Measurements from ENCODE around the gene SMARCA2.

Gene SMARCA2

DNA sequence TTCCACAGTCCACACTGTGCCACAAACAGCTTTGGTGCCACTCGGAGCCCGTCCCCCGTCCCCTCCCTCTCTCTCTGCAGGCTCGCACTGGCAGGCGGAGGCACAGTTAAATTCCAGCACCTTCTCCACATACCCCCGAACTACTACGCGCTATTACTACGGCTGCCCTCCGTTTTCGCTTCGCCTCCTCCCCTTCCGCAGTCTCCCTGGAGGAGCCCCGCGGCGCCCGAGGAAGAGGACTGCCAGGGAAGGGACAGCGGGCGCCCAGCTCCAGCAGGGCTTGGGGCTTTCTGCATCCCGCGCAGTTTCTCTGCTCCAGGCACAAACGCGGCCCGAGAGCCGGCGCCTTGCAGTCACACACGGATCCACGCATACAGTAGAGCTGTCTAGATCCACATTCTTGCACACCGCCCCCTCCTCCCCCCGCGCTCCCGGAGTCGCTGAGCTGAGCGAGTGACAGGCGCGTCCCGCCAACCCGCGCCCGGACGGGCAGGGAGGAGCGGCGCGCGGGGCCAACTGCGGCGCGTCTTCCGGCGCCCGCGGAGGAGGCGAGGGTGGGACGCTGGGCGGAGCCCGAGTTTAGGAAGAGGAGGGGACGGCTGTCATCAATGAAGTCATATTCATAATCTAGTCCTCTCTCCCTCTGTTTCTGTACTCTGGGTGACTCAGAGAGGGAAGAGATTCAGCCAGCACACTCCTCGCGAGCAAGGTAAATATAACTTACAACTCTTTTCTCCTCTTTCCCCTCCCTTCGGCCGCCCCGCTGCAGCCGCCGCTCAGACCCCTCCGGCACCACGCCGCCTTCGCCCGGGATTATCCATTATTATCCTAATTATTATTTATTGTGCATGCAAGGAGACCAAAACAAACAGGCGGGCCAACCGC lies at the start of gene SMARCA2:
TSS of gene SMARCA2 (plus strand) at position 652 of the 885 bp plus-strand sequence. CDS start 13,676 bp downstream, outside the sequence.
- TF ChIP-seq, protein P1, sequence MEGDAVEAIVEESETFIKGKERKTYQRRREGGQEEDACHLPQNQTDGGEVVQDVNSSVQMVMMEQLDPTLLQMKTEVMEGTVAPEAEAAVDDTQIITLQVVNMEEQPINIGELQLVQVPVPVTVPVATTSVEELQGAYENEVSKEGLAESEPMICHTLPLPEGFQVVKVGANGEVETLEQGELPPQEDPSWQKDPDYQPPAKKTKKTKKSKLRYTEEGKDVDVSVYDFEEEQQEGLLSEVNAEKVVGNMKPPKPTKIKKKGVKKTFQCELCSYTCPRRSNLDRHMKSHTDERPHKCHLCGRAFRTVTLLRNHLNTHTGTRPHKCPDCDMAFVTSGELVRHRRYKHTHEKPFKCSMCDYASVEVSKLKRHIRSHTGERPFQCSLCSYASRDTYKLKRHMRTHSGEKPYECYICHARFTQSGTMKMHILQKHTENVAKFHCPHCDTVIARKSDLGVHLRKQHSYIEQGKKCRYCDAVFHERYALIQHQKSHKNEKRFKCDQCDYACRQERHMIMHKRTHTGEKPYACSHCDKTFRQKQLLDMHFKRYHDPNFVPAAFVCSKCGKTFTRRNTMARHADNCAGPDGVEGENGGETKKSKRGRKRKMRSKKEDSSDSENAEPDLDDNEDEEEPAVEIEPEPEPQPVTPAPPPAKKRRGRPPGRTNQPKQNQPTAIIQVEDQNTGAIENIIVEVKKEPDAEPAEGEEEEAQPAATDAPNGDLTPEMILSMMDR (IDR thresholded peaks at IDR 0.05; ENCODE audit: low read depth, low read length): no peak
- peak; percentile 91 for DNase-seq (ENCODE audit: extremely low read depth, low read depth)

DNA sequence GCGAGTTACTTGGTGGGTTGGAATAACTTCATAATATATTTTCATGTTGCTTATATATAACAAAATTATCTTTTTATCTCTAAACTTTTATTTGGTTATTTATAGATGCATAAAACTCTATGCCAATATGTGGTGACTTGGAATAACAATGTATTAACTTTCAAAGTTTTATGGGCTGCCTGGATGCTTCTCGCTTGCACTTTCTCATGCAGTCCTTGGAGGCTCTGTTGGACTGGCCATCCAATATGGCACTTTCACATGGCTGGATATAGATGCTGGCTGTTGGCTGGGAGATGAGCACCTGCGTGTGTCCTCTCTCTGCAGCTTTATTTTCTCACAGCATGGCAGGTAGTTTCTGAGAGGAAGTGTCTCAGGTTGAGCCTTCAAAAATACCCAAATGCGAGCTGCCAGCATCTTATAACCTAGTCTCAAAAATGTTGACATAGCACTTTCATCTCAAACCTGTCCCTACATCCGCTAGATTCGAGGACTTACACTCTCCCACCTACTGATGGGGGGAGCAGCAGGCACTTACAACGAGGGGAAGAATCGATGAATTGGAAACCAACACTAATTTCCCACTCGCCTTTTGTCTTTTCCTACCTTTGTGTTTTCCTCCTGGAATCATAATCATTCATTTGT lies 48.3 kb upstream of the SMARCA2 start:
- TF ChIP-seq, protein P1 (IDR thresholded peaks at IDR 0.05; ENCODE audit: low read depth, low read length): no peak
- no peak for DNase-seq (ENCODE audit: extremely low read depth, low read depth)

DNA sequence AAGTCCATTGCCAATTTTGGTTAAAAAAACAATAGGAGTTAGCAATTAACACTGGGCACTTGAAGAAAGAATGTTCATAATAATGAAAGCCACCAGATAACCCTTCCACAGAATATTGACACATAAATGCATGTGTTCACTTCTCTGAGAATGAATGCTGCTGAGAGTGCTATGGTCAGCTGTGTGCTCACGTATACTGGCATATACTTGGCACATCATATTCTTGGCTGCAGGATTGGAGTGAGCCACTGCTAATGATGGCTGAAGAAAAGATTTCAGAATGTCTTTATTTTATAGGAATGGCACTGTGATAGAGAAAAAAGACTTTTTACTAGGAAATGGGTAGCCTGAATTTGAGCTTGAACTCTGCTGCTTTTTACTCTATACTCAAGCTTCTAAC lies 46.0 kb upstream of the SMARCA2 start:
- DNase-seq (ENCODE audit: extremely low read depth, low read depth): no peak

DNA sequence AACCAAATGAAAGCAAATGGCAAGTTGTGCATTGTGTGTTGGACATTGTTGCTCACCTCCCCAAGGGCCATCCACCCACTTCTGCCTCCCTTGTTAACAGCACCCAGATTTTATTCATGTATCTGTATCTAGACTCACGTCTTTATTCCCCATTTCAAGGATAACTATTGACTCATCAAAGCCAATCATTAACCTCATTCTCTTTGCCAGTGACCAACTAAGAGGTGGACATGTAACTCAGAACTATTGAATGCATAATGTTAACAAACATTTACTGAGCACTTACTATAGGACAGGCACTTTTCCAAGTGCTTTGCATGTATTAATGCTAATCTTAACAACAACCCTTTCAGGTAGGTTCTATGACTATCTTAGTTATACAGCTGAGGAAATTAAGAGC lies 45.2 kb upstream of the SMARCA2 start:
- no peak for DNase-seq (ENCODE audit: extremely low read depth, low read depth)
- TF ChIP-seq, protein P1 (IDR thresholded peaks at IDR 0.05; ENCODE audit: low read depth, low read length): no peak

More for the DNA sequence above, 46.0 kb upstream of the SMARCA2 start:
- TF ChIP-seq, protein P1 (IDR thresholded peaks at IDR 0.05; ENCODE audit: low read depth, low read length): no peak

DNA sequence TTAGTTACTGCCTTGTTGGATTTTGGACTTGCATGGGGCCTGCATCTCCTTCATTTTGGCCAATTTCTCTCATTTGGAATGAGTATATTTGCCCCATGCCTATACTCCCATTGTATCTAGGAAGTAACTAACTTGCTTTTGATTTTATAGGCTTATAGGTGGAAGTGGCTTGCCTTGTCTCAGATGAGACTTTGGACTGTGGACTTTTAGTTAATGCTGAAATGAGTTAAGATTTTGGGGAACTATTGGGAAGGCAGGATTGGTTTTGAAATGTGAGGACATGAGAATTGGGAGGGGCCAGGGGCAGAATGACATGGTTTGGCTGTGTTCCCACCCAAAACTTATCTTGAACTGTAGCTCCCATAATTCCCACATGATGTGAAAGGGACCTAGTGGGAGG lies 42.5 kb upstream of the SMARCA2 start:
- TF ChIP-seq, protein P1 (IDR thresholded peaks at IDR 0.05; ENCODE audit: low read depth, low read length): no peak

DNA sequence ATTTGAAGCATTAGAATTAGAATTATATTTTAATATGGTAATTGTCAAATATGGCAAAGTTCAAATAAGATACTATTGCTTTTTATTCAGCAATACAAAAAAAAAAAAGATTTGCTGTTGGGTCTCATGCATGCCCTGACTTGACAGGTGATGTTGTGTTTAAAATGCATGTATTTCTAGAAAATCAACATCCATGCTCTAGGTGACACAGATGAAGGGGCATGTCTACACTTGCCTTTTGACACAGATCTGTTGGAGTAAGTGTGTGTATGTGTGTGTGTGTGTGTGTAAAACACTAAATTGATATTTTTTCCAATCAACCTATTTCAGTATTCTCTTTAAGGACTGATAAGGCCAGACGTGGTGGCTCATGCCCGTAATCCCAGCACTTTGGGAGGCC lies 38.1 kb upstream of the SMARCA2 start:
- DNase-seq (ENCODE audit: extremely low read depth, low read depth): no peak
- TF ChIP-seq, protein P1 (IDR thresholded peaks at IDR 0.05; ENCODE audit: low read depth, low read length): no peak

More for the DNA sequence above, 42.5 kb upstream of the SMARCA2 start:
- DNase-seq (ENCODE audit: extremely low read depth, low read depth): no peak

DNA sequence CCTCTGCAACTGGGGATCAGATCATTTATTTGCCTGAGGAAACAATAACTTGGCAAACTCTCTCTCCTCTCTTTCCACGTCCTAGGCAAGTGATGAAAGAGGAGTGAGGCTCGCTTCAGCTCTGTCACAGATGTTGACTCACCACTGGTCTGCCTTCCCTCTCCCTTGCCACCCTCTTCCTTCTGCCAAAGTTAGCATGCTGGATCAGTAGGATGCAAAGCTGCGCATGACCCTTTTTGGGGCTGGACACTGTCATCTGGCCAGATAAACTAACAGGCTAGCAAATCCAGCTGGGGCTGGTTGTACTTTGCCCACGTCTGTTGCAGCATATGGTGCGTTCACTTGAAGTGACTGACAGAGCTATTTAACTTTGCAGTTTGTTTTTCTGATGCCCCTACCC lies 36.2 kb upstream of the SMARCA2 start:
- DNase-seq (ENCODE audit: extremely low read depth, low read depth): peak; percentile 55
- TF ChIP-seq, protein P1 (IDR thresholded peaks at IDR 0.05; ENCODE audit: low read depth, low read length): no peak
